CD14-positive monocyte (primary cell): ENCODE data around the gene COL9A3. TPM values are rescaled to one million over a fixed set of nuclear protein-coding genes. Genes with fewer than 3 reads are reported as not detected.

Experiments
- DNase-seq, 3 donors: peaks; one replicate each; pipeline ENCODE4 v3.0.0-alpha.2; 2011 to 2022
- H2AFZ ChIP-seq: 2 replicates; pipeline ENCODE4 v1.6.0; 2012; ENCODE audit warnings: mild to moderate bottlenecking, low read depth, low read length, inconsistent platforms; ENCODE audit not compliant: insufficient read depth, poor library complexity, severe bottlenecking
- H3K27ac ChIP-seq, 2 donors: 1 replicate in 1 of 2; 2 replicates in 1 of 2; pipeline ENCODE4 v1.5.1; 2012 to 2013; ENCODE audit warnings: low read length in 2 of 2, control low read depth in 1 of 2, inconsistent platforms in 1 of 2, low read depth in 1 of 2, mild to moderate bottlenecking in 1 of 2
- H3K27me3 ChIP-seq, 2 donors: one replicate each; pipeline versions ENCODE4 v1.6.0 to v1.6.1; 2011 to 2013; ENCODE audit warnings: low read length in 2 of 2; ENCODE audit not compliant: control insufficient read depth in 2 of 2, insufficient read depth in 2 of 2
- H3K36me3 ChIP-seq, 2 donors: replicated peaks in 1 of 2; 1 replicate in 1 of 2; 2 replicates in 1 of 2; pipeline versions ENCODE4 v1.5.1 to v1.6.1; 2012 to 2013; ENCODE audit warnings: low read length in 2 of 2, control low read depth in 1 of 2, inconsistent platforms in 1 of 2, mild to moderate bottlenecking in 1 of 2; ENCODE audit not compliant: insufficient read depth in 2 of 2, control insufficient read depth in 1 of 2
- H3K4me1 ChIP-seq, 2 donors: 1 replicate in 1 of 2; 2 replicates in 1 of 2; pipeline versions ENCODE4 v1.5.1 to v1.6.1; 2012 to 2013; ENCODE audit warnings: low read length in 2 of 2, control low read depth in 1 of 2, inconsistent platforms in 1 of 2, mild to moderate bottlenecking in 1 of 2, moderate library complexity in 1 of 2; ENCODE audit not compliant: insufficient read depth in 2 of 2, control insufficient read depth in 1 of 2
- H3K4me2 ChIP-seq: replicated peaks from 2 replicates; pipeline ENCODE3; 2012; ENCODE audit warnings: low read length, moderate library complexity, mild to moderate bottlenecking; ENCODE audit not compliant: poor library complexity, severe bottlenecking; ENCODE audit errors: extremely low read depth
- H3K4me3 ChIP-seq, 3 experiments: fragments of 200-600 bp in 1 of 3; sonication (generic) in 1 of 3; replicated peaks in 1 of 3; 1 replicate in 2 of 3; 2 replicates in 1 of 3; pipeline ENCODE4 v1.5.1; 2011 to 2013; ENCODE audit warnings: low read length in 3 of 3, mild to moderate bottlenecking in 3 of 3, control low read depth in 2 of 3, low read depth in 2 of 3, inconsistent platforms in 1 of 3, moderate library complexity in 1 of 3
- H3K79me2 ChIP-seq: 2 replicates; pipeline ENCODE4 v1.6.0; 2012; ENCODE audit warnings: mild to moderate bottlenecking, control low read depth, inconsistent platforms, low read length, moderate library complexity; ENCODE audit not compliant: insufficient read depth
- H3K9ac ChIP-seq: 2 replicates; pipeline ENCODE4 v1.6.0; 2017; ENCODE audit warnings: low read length, mild to moderate bottlenecking; ENCODE audit not compliant: insufficient read depth, poor library complexity, severe bottlenecking
- H3K9me3 ChIP-seq, 2 donors: replicated peaks in 1 of 2; 1 replicate in 1 of 2; 2 replicates in 1 of 2; pipeline versions ENCODE4 v1.5.1 to v1.6.1; 2012 to 2013; ENCODE audit warnings: low read length in 2 of 2, control low read depth in 1 of 2; ENCODE audit not compliant: control insufficient read depth in 1 of 2, insufficient read depth in 1 of 2
- H4K20me1 ChIP-seq: 2 replicates; pipeline ENCODE4 v1.6.0; 2012; ENCODE audit warnings: mild to moderate bottlenecking, low read length, control low read depth, moderate library complexity; ENCODE audit not compliant: insufficient read depth
- H3K27ac Mint-ChIP-seq, 7 donors: one replicate each; pipeline ENCODE4 v1.8.0; 2020; ENCODE audit warnings: mild to moderate bottlenecking in 7 of 7, mixed read lengths in 7 of 7, moderate library complexity in 6 of 7, inconsistent platforms in 2 of 7
- H3K27me3 Mint-ChIP-seq, 3 donors: one replicate each; pipeline ENCODE4 v1.8.0; 2021 to 2022; ENCODE audit warnings: low read depth in 3 of 3, mild to moderate bottlenecking in 3 of 3, mixed read lengths in 3 of 3, moderate library complexity in 3 of 3, inconsistent platforms in 1 of 3
- H3K36me3 Mint-ChIP-seq, 2 donors: one replicate each; pipeline ENCODE4 v1.8.0; 2020; ENCODE audit warnings: mixed read lengths in 2 of 2, inconsistent platforms in 1 of 2, mild to moderate bottlenecking in 1 of 2
- H3K4me1 Mint-ChIP-seq: one replicate; pipeline ENCODE4 v1.8.0; 2020; ENCODE audit warnings: mild to moderate bottlenecking, mixed read lengths
- H3K4me3 Mint-ChIP-seq, 2 donors: one replicate each; pipeline ENCODE4 v1.8.0; 2020; ENCODE audit warnings: mild to moderate bottlenecking in 2 of 2, mixed read lengths in 2 of 2, moderate library complexity in 1 of 2
- H3K9me3 Mint-ChIP-seq, 7 donors: one replicate each; pipeline ENCODE4 v1.8.0; 2020 to 2022; ENCODE audit warnings: mixed read lengths in 7 of 7, mild to moderate bottlenecking in 6 of 7, moderate library complexity in 6 of 7, inconsistent platforms in 2 of 7
- WGBS: methylation state at CpG from one replicate; pipeline ENCODE4 v1.1.5; 2013; ENCODE audit warnings: missing lambda C conversion rate; ENCODE audit not compliant: insufficient coverage; 5-methylcytosine and 5-hydroxymethylcytosine counted together
- intact Hi-C, 2 donors: fragments of 100-400 bp; cut with micrococcal nuclease; formaldehyde crosslinking; loops; one replicate each; pipeline versions ENCODE4 v1.15.0 to v1.15.1; 2023
- polyA plus RNA-seq, 3 donors: library from polyadenylated mRNA; depleted of rRNA in 1 of 3; unstranded in 2 of 3; stranded (reverse) in 1 of 3; fragments of 300-500 nt in 2 of 3; fragments of >200 nt in 1 of 3; fragmentation: Illumina TruSeq in 2 of 3; gene quantifications; 1 replicate in 2 of 3; 2 replicates in 1 of 3; pipeline ENCODE4 v1.2.3, GENCODE V29; 2012 to 2021
- TF ChIP-seq, protein P1 (sequence below): fragments of 200-600 bp; IDR thresholded peaks from one replicate; pipeline ENCODE4 v1.8.0; 2022; ENCODE audit warnings: antibody characterized with exemption, mild to moderate bottlenecking

The COL9A3 gene
- polyA plus RNA-seq, 3 donors: 1.8 to 4.4 (median 2.6) TPM

GRCh38 chr20:62840244-62841197 is 23.7 kb downstream of the COL9A3 start:
- peak overlapping the region in 1 of 7 donors; percentile 37 for H3K27ac Mint-ChIP-seq
- H3K4me3 ChIP-seq: no peak overlapping the region
- H4K20me1 ChIP-seq: no peaks in the 10 kb centered on the region
- H3K4me2 ChIP-seq: no peak overlapping the region
- peaks cover 15 to 18% of the 10 kb centered on the region in 2 donors for H3K4me1 ChIP-seq
- H3K27ac ChIP-seq: no peak overlapping the region
- TF ChIP-seq, protein P1, sequence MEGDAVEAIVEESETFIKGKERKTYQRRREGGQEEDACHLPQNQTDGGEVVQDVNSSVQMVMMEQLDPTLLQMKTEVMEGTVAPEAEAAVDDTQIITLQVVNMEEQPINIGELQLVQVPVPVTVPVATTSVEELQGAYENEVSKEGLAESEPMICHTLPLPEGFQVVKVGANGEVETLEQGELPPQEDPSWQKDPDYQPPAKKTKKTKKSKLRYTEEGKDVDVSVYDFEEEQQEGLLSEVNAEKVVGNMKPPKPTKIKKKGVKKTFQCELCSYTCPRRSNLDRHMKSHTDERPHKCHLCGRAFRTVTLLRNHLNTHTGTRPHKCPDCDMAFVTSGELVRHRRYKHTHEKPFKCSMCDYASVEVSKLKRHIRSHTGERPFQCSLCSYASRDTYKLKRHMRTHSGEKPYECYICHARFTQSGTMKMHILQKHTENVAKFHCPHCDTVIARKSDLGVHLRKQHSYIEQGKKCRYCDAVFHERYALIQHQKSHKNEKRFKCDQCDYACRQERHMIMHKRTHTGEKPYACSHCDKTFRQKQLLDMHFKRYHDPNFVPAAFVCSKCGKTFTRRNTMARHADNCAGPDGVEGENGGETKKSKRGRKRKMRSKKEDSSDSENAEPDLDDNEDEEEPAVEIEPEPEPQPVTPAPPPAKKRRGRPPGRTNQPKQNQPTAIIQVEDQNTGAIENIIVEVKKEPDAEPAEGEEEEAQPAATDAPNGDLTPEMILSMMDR: no peak
- peaks cover 8 to 14% of the 10 kb centered on the region in 2 donors for H3K36me3 Mint-ChIP-seq
- no peaks in the 10 kb centered on the region for H3K27me3 ChIP-seq
- H3K9me3 Mint-ChIP-seq: peaks cover 0 to 8% (median 0%) of the 10 kb centered on the region in 7 donors
- no peaks in the 10 kb centered on the region for H3K9me3 ChIP-seq
- DNase-seq: no peak
- peaks cover 19% of the 10 kb centered on the region for H3K4me1 Mint-ChIP-seq
- no peak overlapping the region for H3K9ac ChIP-seq
- H3K27me3 Mint-ChIP-seq: peaks cover 3 to 5% (median 3%) of the 10 kb centered on the region in 3 donors
- WGBS: 92% methylated on average over 33 of the region's 45 CpGs
- no peak overlapping the region for H2AFZ ChIP-seq
- H3K79me2 ChIP-seq: no peaks in the 10 kb centered on the region
- intact Hi-C loops: no loop called here
- peaks cover 3% of the 10 kb centered on the region in 2 donors for H3K36me3 ChIP-seq
- no peak overlapping the region for H3K4me3 Mint-ChIP-seq

GRCh38 chr20:62841705-62842212 is 24.9 kb downstream of the COL9A3 start:
- no peaks in the 10 kb centered on the region for H3K27me3 ChIP-seq
- no peak for DNase-seq
- TF ChIP-seq, protein P1: no peak
- no peak overlapping the region for H2AFZ ChIP-seq
- H3K4me1 Mint-ChIP-seq: peaks cover 20% of the 10 kb centered on the region
- H4K20me1 ChIP-seq: no peaks in the 10 kb centered on the region
- intact Hi-C loops: no loop called here
- no peaks in the 10 kb centered on the region for H3K9me3 ChIP-seq
- no peaks in the 10 kb centered on the region for H3K79me2 ChIP-seq
- H3K27me3 Mint-ChIP-seq: peaks cover 0 to 5% (median 3%) of the 10 kb centered on the region in 3 donors
- H3K9me3 Mint-ChIP-seq: peaks cover 0 to 8% (median 0%) of the 10 kb centered on the region in 7 donors
- H3K36me3 ChIP-seq: peaks cover 6 to 13% of the 10 kb centered on the region in 2 donors
- H3K4me1 ChIP-seq: peaks cover 15 to 18% of the 10 kb centered on the region in 2 donors
- no peak overlapping the region for H3K4me2 ChIP-seq
- H3K4me3 ChIP-seq: no peak overlapping the region
- H3K27ac ChIP-seq: no peak overlapping the region
- peaks cover 18 to 22% of the 10 kb centered on the region in 2 donors for H3K36me3 Mint-ChIP-seq
- H3K27ac Mint-ChIP-seq: no peak overlapping the region
- WGBS: 93% methylated on average over 15 of the region's 16 CpGs
- no peak overlapping the region for H3K9ac ChIP-seq
- H3K4me3 Mint-ChIP-seq: no peak overlapping the region
